Upper lobe of right lung (tissue), 1 donor: ENCODE data around the gene BLNK. TPM values are rescaled to one million over a fixed set of nuclear protein-coding genes. Genes with fewer than 3 reads are reported as not detected.

Experiments
- ATAC-seq: fragments of 200-7000 bp; cut with Tn5 transposase; one replicate; pipeline ENCODE4 v1.9.1; 2020; ENCODE audit warnings: mild to moderate bottlenecking, moderate library complexity
- DNase-seq: peaks from one replicate; pipeline ENCODE4 v3.0.0-alpha.2; 2020
- H3K27ac ChIP-seq: fragments of 200-600 bp; one replicate; pipeline ENCODE4 v1.8.0; 2022
- H3K27me3 ChIP-seq: fragments of 200-600 bp; one replicate; pipeline ENCODE4 v1.8.0; 2022; ENCODE audit warnings: mild to moderate bottlenecking
- H3K36me3 ChIP-seq: fragments of 200-600 bp; one replicate; pipeline ENCODE4 v1.8.0; 2022
- H3K4me1 ChIP-seq: fragments of 200-600 bp; one replicate; pipeline ENCODE4 v1.8.0; 2022
- H3K4me3 ChIP-seq: fragments of 200-600 bp; one replicate; pipeline ENCODE4 v1.8.0; 2022; ENCODE audit warnings: mild to moderate bottlenecking
- H3K9me3 ChIP-seq: fragments of 200-600 bp; one replicate; pipeline ENCODE4 v1.8.0; 2022
- intact Hi-C: fragments of 100-400 bp; cut with DNase I; formaldehyde crosslinking; loops from one replicate; pipeline ENCODE4 v1.11.0; 2022
- total RNA-seq: library from RNA; stranded (reverse); fragmentation: NEBNext Ultra II Directional; extraction: Animal tissue kit (Norgen Biotek cat#: 25700); gene quantifications from one replicate; pipeline ENCODE4 v1.2.1, GENCODE V29; 2021
- TF ChIP-seq, protein P1 (sequence below): fragments of 200-600 bp; IDR thresholded peaks from one replicate; pipeline ENCODE4 v1.8.0; 2022; ENCODE audit warnings: antibody characterized with exemption
- donor health status: DM: no; HTN: yes; CAD: no; lungs with severe emphysema.

BLNK gene
- total RNA-seq, 1 donor from 2014 or later = 8.8 TPM

- no peak overlapping the region for H3K27ac ChIP-seq
- DNase-seq = no peak
- peaks cover 17% of the 10 kb centered on the region for H3K4me1 ChIP-seq
- no peaks in the 10 kb centered on the region for H3K9me3 ChIP-seq
- H3K36me3 ChIP-seq = no peaks in the 10 kb centered on the region
- intact Hi-C loops = no loop called here
- H3K27me3 ChIP-seq = no peaks in the 10 kb centered on the region
- no peak overlapping the region for H3K4me3 ChIP-seq
- TF ChIP-seq, protein P1, sequence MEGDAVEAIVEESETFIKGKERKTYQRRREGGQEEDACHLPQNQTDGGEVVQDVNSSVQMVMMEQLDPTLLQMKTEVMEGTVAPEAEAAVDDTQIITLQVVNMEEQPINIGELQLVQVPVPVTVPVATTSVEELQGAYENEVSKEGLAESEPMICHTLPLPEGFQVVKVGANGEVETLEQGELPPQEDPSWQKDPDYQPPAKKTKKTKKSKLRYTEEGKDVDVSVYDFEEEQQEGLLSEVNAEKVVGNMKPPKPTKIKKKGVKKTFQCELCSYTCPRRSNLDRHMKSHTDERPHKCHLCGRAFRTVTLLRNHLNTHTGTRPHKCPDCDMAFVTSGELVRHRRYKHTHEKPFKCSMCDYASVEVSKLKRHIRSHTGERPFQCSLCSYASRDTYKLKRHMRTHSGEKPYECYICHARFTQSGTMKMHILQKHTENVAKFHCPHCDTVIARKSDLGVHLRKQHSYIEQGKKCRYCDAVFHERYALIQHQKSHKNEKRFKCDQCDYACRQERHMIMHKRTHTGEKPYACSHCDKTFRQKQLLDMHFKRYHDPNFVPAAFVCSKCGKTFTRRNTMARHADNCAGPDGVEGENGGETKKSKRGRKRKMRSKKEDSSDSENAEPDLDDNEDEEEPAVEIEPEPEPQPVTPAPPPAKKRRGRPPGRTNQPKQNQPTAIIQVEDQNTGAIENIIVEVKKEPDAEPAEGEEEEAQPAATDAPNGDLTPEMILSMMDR = no peak
- peak; percentile 79 for ATAC-seq
Measured at GRCh38 chr10:96257944-96258343, 13.4 kb downstream of the BLNK start.

- H3K27ac ChIP-seq = no peak overlapping the region
- ATAC-seq (no peak), DNase-seq (no peak)
- no peak overlapping the region for H3K4me3 ChIP-seq
- peaks cover 17% of the 10 kb centered on the region for H3K4me1 ChIP-seq
- H3K27me3 ChIP-seq = no peaks in the 10 kb centered on the region
- no peaks in the 10 kb centered on the region for H3K9me3 ChIP-seq
- H3K36me3 ChIP-seq = no peaks in the 10 kb centered on the region
- TF ChIP-seq, protein P1 = no peak
- intact Hi-C loops = no loop called here
Measured at GRCh38 chr10:96255549-96256333, 15.6 kb downstream of the BLNK start.

DNA sequence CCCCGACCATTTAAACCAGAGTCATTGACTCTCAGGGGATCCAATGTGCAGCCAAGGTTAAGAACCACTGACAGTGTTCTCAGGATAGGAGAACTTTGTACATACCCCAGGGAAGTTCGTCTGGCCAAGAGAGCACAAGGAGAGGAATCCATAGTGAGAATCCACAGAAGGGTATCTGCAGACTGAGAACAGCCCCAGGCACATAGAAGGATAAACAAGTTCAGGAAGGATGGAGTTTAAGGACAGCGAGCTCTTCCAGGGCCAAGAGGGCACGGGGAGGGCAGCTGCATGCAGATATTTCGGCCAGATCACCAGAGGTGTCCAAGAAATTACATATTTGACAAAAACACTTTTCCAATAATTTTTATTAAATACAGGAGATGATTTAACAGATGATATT, 16.4 kb downstream of the BLNK start:
- H3K9me3 ChIP-seq = no peaks in the 10 kb centered on the region
- DNase-seq (no peak), ATAC-seq (no peak)
- no peak overlapping the region for H3K4me3 ChIP-seq
- intact Hi-C loops = no loop called here
- TF ChIP-seq, protein P1 = no peak
- H3K36me3 ChIP-seq = no peaks in the 10 kb centered on the region
- no peak overlapping the region for H3K27ac ChIP-seq
- peaks cover 17% of the 10 kb centered on the region for H3K4me1 ChIP-seq
- no peaks in the 10 kb centered on the region for H3K27me3 ChIP-seq

DNA sequence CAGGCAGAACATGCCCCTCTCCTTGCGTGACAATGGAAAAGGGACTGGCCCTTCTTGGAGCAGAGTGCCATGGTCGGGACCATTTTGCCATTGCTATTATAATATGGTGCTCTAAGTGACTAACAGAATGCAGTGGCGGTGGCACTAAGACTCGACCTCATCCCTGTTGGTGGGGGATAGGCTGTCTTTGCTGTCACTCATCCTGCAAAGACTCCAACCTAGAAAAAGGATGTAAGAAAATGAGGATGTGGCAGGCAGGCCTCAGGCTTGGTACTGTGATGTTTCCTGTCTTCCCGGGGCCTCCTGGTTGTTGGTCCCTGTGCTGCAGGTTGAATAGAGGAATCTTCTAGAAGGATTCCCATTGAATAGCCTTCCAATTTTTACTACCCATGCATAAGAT, 18.6 kb downstream of the BLNK start:
- intact Hi-C loops = no loop called here
- Histone ChIP-seq H3K4me3 (no peak overlapping the region), H3K36me3 (no peaks in the 10 kb centered on the region), H3K27ac (no peak overlapping the region), H3K9me3 (no peaks in the 10 kb centered on the region), H3K4me1 (peaks cover 4% of the 10 kb centered on the region), H3K27me3 (no peaks in the 10 kb centered on the region)
- ATAC-seq (no peak), DNase-seq (no peak)
- TF ChIP-seq, protein P1 = no peak

GRCh38 chr10:96250349-96250748, 21.0 kb downstream of the BLNK start:
- TF ChIP-seq, protein P1 = no peak
- intact Hi-C loops = no loop called here
- no peak for DNase-seq
- Histone ChIP-seq H3K27me3 (no peaks in the 10 kb centered on the region), H3K27ac (no peak overlapping the region), H3K36me3 (no peaks in the 10 kb centered on the region), H3K4me3 (no peak overlapping the region), H3K4me1 (no peaks in the 10 kb centered on the region), H3K9me3 (no peaks in the 10 kb centered on the region)
- no peak for ATAC-seq

- H3K36me3 ChIP-seq = no peaks in the 10 kb centered on the region
- DNase-seq (no peak), ATAC-seq (no peak)
- TF ChIP-seq, protein P1 = no peak
- intact Hi-C loops = no loop called here
- H3K4me3 ChIP-seq = no peak overlapping the region
- H3K27ac ChIP-seq = no peak overlapping the region
- H3K27me3 ChIP-seq = no peaks in the 10 kb centered on the region
- H3K9me3 ChIP-seq = no peaks in the 10 kb centered on the region
- no peaks in the 10 kb centered on the region for H3K4me1 ChIP-seq
Measured at GRCh38 chr10:96249264-96249663, 22.1 kb downstream of the BLNK start.
